Esophagus muscularis mucosa (tissue), 4 donors: Measurements from ENCODE around the gene ERBB2. TPM values are rescaled to one million over a fixed set of nuclear protein-coding genes. Genes with fewer than 3 reads are reported as not detected.

Experiments used
- DNase-seq: peaks from one replicate; pipeline ENCODE4 v3.0.0-alpha.2; 2017; ENCODE audit errors: extremely low spot score
- H3K27ac ChIP-seq, 4 donors: fragments of 200-600 bp; sonication (generic); replicated peaks in 1 of 4; 1 replicate in 3 of 4; 2 replicates in 1 of 4; pipeline ENCODE4 v1.5.1; 2016 to 2019; ENCODE audit warnings: mild to moderate bottlenecking in 1 of 4
- H3K27me3 ChIP-seq, 4 donors: fragments of 200-600 bp; sonication (generic); one replicate each; pipeline versions ENCODE4 v1.5.1 to v1.6.0; 2016 to 2019
- H3K36me3 ChIP-seq, 4 donors: fragments of 200-600 bp; sonication (generic); one replicate each; pipeline ENCODE4 v1.5.1; 2016 to 2019
- H3K4me1 ChIP-seq, 4 donors: fragments of 200-600 bp; sonication (generic); one replicate each; pipeline ENCODE4 v1.5.1; 2016 to 2019
- H3K4me3 ChIP-seq, 4 donors: fragments of 200-600 bp; sonication (generic); 1 replicate in 2 of 4; 2 replicates in 2 of 4; pipeline ENCODE4 v1.5.1; 2016 to 2019; ENCODE audit warnings: mild to moderate bottlenecking in 4 of 4, moderate library complexity in 1 of 4
- H3K9me3 ChIP-seq, 4 donors: fragments of 200-600 bp; sonication (generic); 1 replicate in 3 of 4; 2 replicates in 1 of 4; pipeline ENCODE4 v1.5.1; 2016 to 2019
- CTCF ChIP-seq, 3 experiments: fragments of 200-600 bp in 2 of 3; fragments of 450-650 bp in 1 of 3; sonication (generic) in 2 of 3; IDR thresholded peaks; one replicate each; pipeline ENCODE4 v1.5.1; 2017 to 2019; ENCODE audit warnings: antibody characterized with exemption in 3 of 3, mild to moderate bottlenecking in 2 of 3, moderate library complexity in 1 of 3
- EP300 ChIP-seq: sonication (generic); formaldehyde crosslinking; IDR thresholded peaks from one replicate; pipeline ENCODE4 v1.6.1; 2017; ENCODE audit warnings: antibody characterized with exemption
- POLR2A ChIP-seq: fragments of 450-650 bp; IDR thresholded peaks from one replicate; pipeline ENCODE4 v1.6.1; 2017; ENCODE audit warnings: antibody characterized with exemption, moderate library complexity, mild to moderate bottlenecking, low read depth
- POLR2AphosphoS5 ChIP-seq, 2 donors: sonication (generic); formaldehyde crosslinking; IDR thresholded peaks; one replicate each; pipeline ENCODE4 v1.6.1; 2017; ENCODE audit warnings: antibody characterized with exemption in 2 of 2
- WGBS: methylation state at CpG from one replicate; pipeline ENCODE4 v1.1.5; 2018; 5-methylcytosine and 5-hydroxymethylcytosine counted together
- intact Hi-C: fragments of 100-400 bp; cut with DNase I; formaldehyde crosslinking; loops from one replicate; pipeline ENCODE4 v1.15.1; 2023
- total RNA-seq, 4 donors: library from RNA; depleted of rRNA; stranded (reverse); fragments of >200 nt; gene quantifications; one replicate each; pipeline versions ENCODE4 v1.1.0 to v1.2.1, GENCODE V29; 2016

ERBB2 gene
- total RNA-seq, 4 donors from 2014 or later: 36.8 to 67.7 (median 57.7) TPM

GRCh38 chr17:39765175-39765574 is 65.3 kb downstream of the ERBB2 start:
- Histone ChIP-seq H3K27ac (no peak overlapping the region), H3K4me1 (no peaks in the 10 kb centered on the region), H3K4me3 (no peak overlapping the region), H3K9me3 (no peaks in the 10 kb centered on the region), H3K27me3 (peaks cover 0 to 37% (median 4%) of the 10 kb centered on the region in 4 donors), H3K36me3 (no peaks in the 10 kb centered on the region)
- no peak for TF ChIP-seq EP300
- TF ChIP-seq POLR2AphosphoS5 (IDR thresholded peaks at IDR 0.05): no peak
- TF ChIP-seq POLR2A: no peak
- TF ChIP-seq CTCF (IDR thresholded peaks at IDR 0.05): no peak
- WGBS: 42% methylated on average over 3 of the region's 3 CpGs
- intact Hi-C loops: no loop called here
- no peak for DNase-seq

DNA sequence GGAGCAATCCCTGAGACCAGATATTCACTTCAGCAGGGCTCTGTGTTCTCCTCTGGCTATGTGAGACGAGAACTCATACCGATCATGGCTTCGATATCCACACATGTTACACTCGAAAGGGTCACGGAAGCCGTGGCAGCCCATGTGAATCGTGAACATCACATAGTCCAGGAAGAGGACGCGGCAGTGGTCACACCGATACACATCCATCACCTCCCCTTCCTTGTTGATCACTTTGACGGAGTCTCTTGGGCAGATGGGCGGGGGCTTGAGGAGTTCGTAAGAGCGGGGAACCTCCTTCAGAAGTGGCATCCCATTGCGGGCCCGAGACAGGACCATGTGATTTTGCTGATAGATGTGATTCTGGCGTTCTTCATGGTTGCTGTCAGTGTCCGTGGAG is 65.9 kb downstream of the ERBB2 start:
- DNase-seq: no peak
- no peak overlapping the region for H3K27ac ChIP-seq
- 91% methylated on average over 18 of the region's 18 CpGs for WGBS
- TF ChIP-seq POLR2AphosphoS5 (IDR thresholded peaks at IDR 0.05) (no peak), EP300 (no peak), CTCF (IDR thresholded peaks at IDR 0.05) (no peak), POLR2A (no peak)
- H3K9me3 ChIP-seq: no peaks in the 10 kb centered on the region
- H3K36me3 ChIP-seq: no peaks in the 10 kb centered on the region
- intact Hi-C loops: no loop called here
- peaks cover 0 to 31% (median 4%) of the 10 kb centered on the region in 4 donors for H3K27me3 ChIP-seq
- H3K4me3 ChIP-seq: no peak overlapping the region
- no peaks in the 10 kb centered on the region for H3K4me1 ChIP-seq

DNA sequence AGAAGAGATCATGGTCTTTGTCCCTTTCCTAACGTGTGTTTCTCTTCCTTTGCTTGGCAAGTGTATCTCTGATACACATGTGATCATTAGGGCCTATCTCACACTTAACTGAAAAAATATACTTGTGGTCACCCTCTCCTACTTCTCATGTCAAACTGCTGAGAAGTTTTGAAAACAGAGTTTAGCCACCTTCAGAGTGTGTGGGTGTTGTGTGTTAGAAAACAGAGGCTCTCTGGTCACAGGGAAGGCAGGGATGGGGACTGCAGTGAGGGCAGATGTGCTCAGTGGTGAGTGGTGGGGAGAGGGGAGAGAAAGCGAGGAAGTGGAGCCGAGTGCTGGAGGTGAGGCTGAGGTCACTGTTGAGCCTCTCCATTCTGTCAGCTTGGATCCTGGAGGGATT is 67.3 kb downstream of the ERBB2 start:
- H3K36me3 ChIP-seq: no peaks in the 10 kb centered on the region
- no peaks in the 10 kb centered on the region for H3K4me1 ChIP-seq
- H3K4me3 ChIP-seq: no peak overlapping the region
- intact Hi-C loops: no loop called here
- 56% methylated on average over 3 of the region's 3 CpGs for WGBS
- TF ChIP-seq EP300 (no peak), CTCF (IDR thresholded peaks at IDR 0.05) (no peak), POLR2AphosphoS5 (IDR thresholded peaks at IDR 0.05) (no peak), POLR2A (no peak)
- DNase-seq: no peak
- peaks cover 0 to 22% (median under 1%) of the 10 kb centered on the region in 4 donors for H3K27me3 ChIP-seq
- H3K9me3 ChIP-seq: no peaks in the 10 kb centered on the region
- no peak overlapping the region for H3K27ac ChIP-seq

- intact Hi-C loops: no loop called here
- no peaks in the 10 kb centered on the region for H3K36me3 ChIP-seq
- TF ChIP-seq CTCF (IDR thresholded peaks at IDR 0.05) (no peak), EP300 (no peak), POLR2A (no peak), POLR2AphosphoS5 (IDR thresholded peaks at IDR 0.05) (no peak)
- 51% methylated on average over 8 of the region's 8 CpGs for WGBS
- no peak for DNase-seq
- H3K4me1 ChIP-seq: no peaks in the 10 kb centered on the region
- H3K4me3 ChIP-seq: no peak overlapping the region
- H3K9me3 ChIP-seq: no peaks in the 10 kb centered on the region
- no peak overlapping the region for H3K27ac ChIP-seq
- H3K27me3 ChIP-seq: peaks cover 0 to 23% (median 0%) of the 10 kb centered on the region in 4 donors
These were observed 70.2 kb downstream of the ERBB2 start for GRCh38 chr17:39769974-39770587.

GRCh38 chr17:39772415-39772814 is 72.6 kb downstream of the ERBB2 start:
- Histone ChIP-seq H3K9me3 (no peaks in the 10 kb centered on the region), H3K4me1 (no peaks in the 10 kb centered on the region), H3K27ac (no peak overlapping the region), H3K4me3 (no peak overlapping the region), H3K27me3 (peaks cover 0 to 31% (median 0%) of the 10 kb centered on the region in 4 donors), H3K36me3 (no peaks in the 10 kb centered on the region)
- intact Hi-C loops: no loop called here
- TF ChIP-seq CTCF (IDR thresholded peaks at IDR 0.05) (no peak), POLR2A (no peak), EP300 (no peak), POLR2AphosphoS5 (IDR thresholded peaks at IDR 0.05) (no peak)
- DNase-seq: no peak
